ENCODE measurements around the gene TBX5.

TBX5 gene

GRCh38 chr12:114441039-114441383 lies 35.1 kb upstream of the TBX5 start:
- CTCF ChIA-PET, result no interaction called here
- no peaks in the 10 kb centered on the region for H3K9me3 Mint-ChIP-seq

GRCh38 chr12:114440270-114441038 lies 34.5 kb upstream of the TBX5 start:
- no peaks in the 10 kb centered on the region for H3K36me3 Mint-ChIP-seq
- DNase-seq, result no peak
- H3K9me3 Mint-ChIP-seq, result no peaks in the 10 kb centered on the region
- peaks cover 87% of the 10 kb centered on the region for H3K27me3 Mint-ChIP-seq
- no peak overlapping the region for H3K4me3 Mint-ChIP-seq
- no peaks in the 10 kb centered on the region for H3K4me1 Mint-ChIP-seq
- H3K27ac Mint-ChIP-seq, result no peak overlapping the region
- CTCF ChIA-PET, result no interaction called here

More at GRCh38 chr12:114441039-114441383, 35.1 kb upstream of the TBX5 start:
- Mint-ChIP-seq H3K4me3 (no peak overlapping the region), H3K36me3 (no peaks in the 10 kb centered on the region), H3K27ac (no peak overlapping the region), H3K27me3 (peaks cover 92% of the 10 kb centered on the region), H3K4me1 (no peaks in the 10 kb centered on the region)
- DNase-seq, result no peak

GRCh38 chr12:114439817-114440216 lies 33.9 kb upstream of the TBX5 start:
- Mint-ChIP-seq H3K4me1 (no peaks in the 10 kb centered on the region), H3K27ac (no peak overlapping the region), H3K9me3 (no peaks in the 10 kb centered on the region), H3K36me3 (no peaks in the 10 kb centered on the region), H3K4me3 (no peak overlapping the region), H3K27me3 (peaks cover 80% of the 10 kb centered on the region)
- CTCF ChIA-PET, result no interaction called here
- no peak for DNase-seq

- Mint-ChIP-seq H3K9me3 (no peaks in the 10 kb centered on the region), H3K27me3 (peaks cover 75% of the 10 kb centered on the region), H3K4me1 (no peaks in the 10 kb centered on the region), H3K4me3 (no peak overlapping the region), H3K36me3 (no peaks in the 10 kb centered on the region), H3K27ac (no peak overlapping the region)
- CTCF ChIA-PET, result no interaction called here
- DNase-seq, result no peak
Measured at GRCh38 chr12:114439261-114439683, 33.3 kb upstream of the TBX5 start.

- no peaks in the 10 kb centered on the region for H3K36me3 Mint-ChIP-seq
- CTCF ChIA-PET, result no interaction called here
Measured at GRCh38 chr12:114438635-114439256, 32.8 kb upstream of the TBX5 start.

DNA sequence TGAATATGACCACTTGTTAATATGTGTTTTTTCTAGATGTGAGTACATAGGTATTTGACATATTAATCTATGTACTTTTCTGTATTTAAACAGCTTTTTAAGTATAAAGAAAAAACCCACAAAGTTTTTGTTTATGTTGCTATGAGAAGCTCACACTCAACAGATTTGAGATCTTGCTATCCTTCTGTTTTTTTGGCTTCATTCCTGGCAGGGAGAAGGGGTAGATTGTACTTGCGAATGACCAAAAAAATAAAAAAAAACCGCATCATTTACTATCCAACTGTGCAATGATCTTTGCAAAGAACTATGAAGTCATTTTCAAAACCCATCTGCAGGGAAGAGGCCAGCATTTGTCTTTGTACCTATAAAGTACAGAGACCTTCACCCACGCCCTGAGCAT lies 28.4 kb upstream of the TBX5 start:
- Mint-ChIP-seq H3K27me3 (peaks cover 25% of the 10 kb centered on the region), H3K9me3 (no peaks in the 10 kb centered on the region), H3K36me3 (no peaks in the 10 kb centered on the region), H3K4me3 (no peak overlapping the region), H3K4me1 (no peaks in the 10 kb centered on the region), H3K27ac (no peak overlapping the region)
- CTCF ChIA-PET, result no interaction called here
- no peak for DNase-seq

More at GRCh38 chr12:114438635-114439256, 32.8 kb upstream of the TBX5 start:
- Mint-ChIP-seq H3K27me3 (peaks cover 70% of the 10 kb centered on the region), H3K4me1 (no peaks in the 10 kb centered on the region), H3K4me3 (no peak overlapping the region), H3K27ac (peak overlapping the region; percentile 34), H3K9me3 (no peaks in the 10 kb centered on the region)
- DNase-seq, result no peak

DNA sequence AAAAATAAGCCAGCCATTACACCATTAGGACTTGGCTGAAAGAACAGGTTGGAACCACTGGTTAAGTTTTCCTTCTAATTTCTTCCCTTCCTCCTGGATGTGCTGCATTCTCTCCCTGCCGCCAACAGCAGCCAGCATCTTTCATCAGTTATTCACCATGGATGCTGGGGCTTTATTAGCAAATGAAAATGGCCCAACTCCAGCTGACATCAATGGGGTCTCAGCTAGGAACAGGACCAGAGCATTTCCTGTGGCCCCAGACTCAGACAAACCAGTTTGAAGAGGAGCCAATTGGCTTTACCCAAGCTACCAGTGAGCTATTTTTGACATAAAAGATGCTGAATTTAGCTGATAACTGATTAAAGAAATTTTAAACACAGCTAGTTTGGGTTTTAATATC lies 26.0 kb upstream of the TBX5 start:
- Mint-ChIP-seq H3K4me1 (no peaks in the 10 kb centered on the region), H3K36me3 (no peaks in the 10 kb centered on the region), H3K27ac (no peak overlapping the region), H3K4me3 (no peak overlapping the region), H3K27me3 (peaks cover 7% of the 10 kb centered on the region), H3K9me3 (no peaks in the 10 kb centered on the region)
- CTCF ChIA-PET, result no interaction called here
- DNase-seq, result no peak

- no peak overlapping the region for H3K4me3 Mint-ChIP-seq
- no peak overlapping the region for H3K27ac Mint-ChIP-seq
- no peak for DNase-seq
- H3K27me3 Mint-ChIP-seq, result no peaks in the 10 kb centered on the region
- no peaks in the 10 kb centered on the region for H3K36me3 Mint-ChIP-seq
- no peaks in the 10 kb centered on the region for H3K4me1 Mint-ChIP-seq
- CTCF ChIA-PET, result no interaction called here
- H3K9me3 Mint-ChIP-seq, result no peaks in the 10 kb centered on the region
Measured at GRCh38 chr12:114430306-114430705, 24.4 kb upstream of the TBX5 start.

DNA sequence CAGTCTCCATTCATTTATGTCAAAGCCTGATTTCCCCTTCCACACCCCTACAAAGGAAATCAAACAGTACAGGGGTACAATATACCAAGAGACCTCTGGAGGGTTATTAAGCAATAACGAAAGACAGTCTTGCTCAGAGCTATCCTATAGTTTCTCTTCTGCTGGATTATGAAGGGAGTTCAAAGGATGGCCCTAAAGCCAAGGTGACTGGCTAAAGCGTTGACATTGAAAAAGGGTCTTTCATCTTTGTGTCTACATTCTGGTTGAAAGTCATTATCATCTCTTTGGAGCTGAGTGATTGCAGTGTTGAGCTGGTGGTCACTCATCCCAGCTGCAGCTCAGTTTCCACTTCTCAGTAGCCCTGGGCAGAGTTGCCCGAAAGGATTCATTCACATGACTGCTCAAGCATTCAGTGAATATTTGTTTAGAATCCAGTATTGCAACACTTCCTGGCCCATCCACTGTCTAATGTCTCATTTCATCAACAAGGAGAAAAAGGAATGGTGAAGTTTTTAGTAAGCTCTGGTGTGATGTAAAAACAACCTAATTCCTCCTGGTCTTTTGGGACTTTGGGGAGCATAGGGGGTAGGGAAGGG lies 19.2 kb upstream of the TBX5 start:
- H3K9me3 Mint-ChIP-seq, result no peaks in the 10 kb centered on the region
- CTCF ChIA-PET, result no interaction called here
- no peak overlapping the region for H3K4me3 Mint-ChIP-seq
- DNase-seq, result no peak
- no peaks in the 10 kb centered on the region for H3K4me1 Mint-ChIP-seq
- H3K27me3 Mint-ChIP-seq, result no peaks in the 10 kb centered on the region
- H3K36me3 Mint-ChIP-seq, result no peaks in the 10 kb centered on the region
- H3K27ac Mint-ChIP-seq, result no peak overlapping the region

GRCh38 chr12:114420944-114421335 lies 15.0 kb upstream of the TBX5 start:
- peaks cover 19% of the 10 kb centered on the region for H3K27me3 Mint-ChIP-seq
- H3K36me3 Mint-ChIP-seq, result no peaks in the 10 kb centered on the region
- CTCF ChIA-PET, result no interaction called here
- H3K9me3 Mint-ChIP-seq, result no peaks in the 10 kb centered on the region
- no peak for DNase-seq
- H3K27ac Mint-ChIP-seq, result no peak overlapping the region
- no peak overlapping the region for H3K4me3 Mint-ChIP-seq
- no peaks in the 10 kb centered on the region for H3K4me1 Mint-ChIP-seq

GRCh38 chr12:114420182-114420943 lies 14.4 kb upstream of the TBX5 start:
- peaks cover 25% of the 10 kb centered on the region for H3K27me3 Mint-ChIP-seq
- no peaks in the 10 kb centered on the region for H3K9me3 Mint-ChIP-seq
- CTCF ChIA-PET, result no interaction called here
- no peaks in the 10 kb centered on the region for H3K4me1 Mint-ChIP-seq
- H3K4me3 Mint-ChIP-seq, result no peak overlapping the region
- no peaks in the 10 kb centered on the region for H3K36me3 Mint-ChIP-seq
- no peak overlapping the region for H3K27ac Mint-ChIP-seq
- DNase-seq, result no peak

- peaks cover 68% of the 10 kb centered on the region for H3K27me3 Mint-ChIP-seq
- no peaks in the 10 kb centered on the region for H3K4me1 Mint-ChIP-seq
- no peak for DNase-seq
- H3K36me3 Mint-ChIP-seq, result no peaks in the 10 kb centered on the region
- CTCF ChIA-PET, result no interaction called here
- H3K27ac Mint-ChIP-seq, result no peak overlapping the region
- no peaks in the 10 kb centered on the region for H3K9me3 Mint-ChIP-seq
- H3K4me3 Mint-ChIP-seq, result no peak overlapping the region
Measured at GRCh38 chr12:114416028-114416427, 10.1 kb upstream of the TBX5 start.

GRCh38 chr12:114415525-114415868 lies 9.6 kb upstream of the TBX5 start:
- no peaks in the 10 kb centered on the region for H3K36me3 Mint-ChIP-seq
- CTCF ChIA-PET, result no interaction called here

GRCh38 chr12:114414866-114415524 lies 9.1 kb upstream of the TBX5 start:
- H3K9me3 Mint-ChIP-seq, result no peaks in the 10 kb centered on the region
- CTCF ChIA-PET, result no interaction called here
- no peak overlapping the region for H3K4me3 Mint-ChIP-seq
- H3K36me3 Mint-ChIP-seq, result peaks cover 3% of the 10 kb centered on the region
- no peak for DNase-seq
- no peaks in the 10 kb centered on the region for H3K4me1 Mint-ChIP-seq
- peaks cover 79% of the 10 kb centered on the region for H3K27me3 Mint-ChIP-seq
- H3K27ac Mint-ChIP-seq, result no peak overlapping the region

More at GRCh38 chr12:114415525-114415868, 9.6 kb upstream of the TBX5 start:
- H3K27me3 Mint-ChIP-seq, result peaks cover 74% of the 10 kb centered on the region
- no peaks in the 10 kb centered on the region for H3K9me3 Mint-ChIP-seq
- no peak overlapping the region for H3K4me3 Mint-ChIP-seq
- DNase-seq, result no peak
- H3K27ac Mint-ChIP-seq, result no peak overlapping the region
- no peaks in the 10 kb centered on the region for H3K4me1 Mint-ChIP-seq
